Endothelial cell of umbilical vein (primary cell): Measurements from ENCODE around the gene DNASE1L1. TPM values are rescaled to one million over a fixed set of nuclear protein-coding genes. Genes with fewer than 3 reads are reported as not detected.

Experiments used
- BruUV-seq: library from RNA; stranded (reverse); fragments of 400-500 nt; replicated peaks from 2 replicates; lab custom pipeline; 2021; lab: Mats Ljungman, UMichigan
- CTCF ChIA-PET: fragments of 300-600, 350-600 bp; sonication (Branson Sonifier 250); formaldehyde crosslinking; loops from one replicate; lab custom pipeline; 2021; ENCODE audit warnings: antibody characterized with exemption, inconsistent platforms; lab: Charles Lee
- POLR2A ChIA-PET: fragments of 300-600, 350-600 bp; sonication (Branson Sonifier 250); formaldehyde crosslinking; loops from one replicate; lab custom pipeline; 2021; ENCODE audit warnings: antibody characterized with exemption, inconsistent platforms; lab: Charles Lee
- DNase-seq: peaks from one replicate; pipeline ENCODE4 v3.0.0-alpha.2; 2011; ENCODE audit warnings: low read depth, low spot score
- FAIRE-seq: peaks from 2 replicates; lab custom pipeline; 2011; peaks lifted over from hg19 to GRCh38; lab: Jason Lieb, UNC
- H2AFZ ChIP-seq: 2 replicates; pipeline ENCODE4 v1.6.0; 2012; ENCODE audit warnings: low read depth, low read length, control low read depth, inconsistent platforms
- H3K27ac ChIP-seq: 2 replicates; pipeline ENCODE4 v1.5.1; 2011; ENCODE audit warnings: low read depth, mild to moderate bottlenecking, control low read depth, low read length, moderate library complexity; ENCODE audit not compliant: insufficient read depth
- H3K27me3 ChIP-seq, 2 experiments: 2 replicates each; pipeline versions ENCODE4 v1.6.0 to v1.6.1; 2011; ENCODE audit warnings: low read length in 2 of 2, mixed read lengths in 1 of 2; ENCODE audit not compliant: control insufficient read depth in 2 of 2, insufficient read depth in 2 of 2
- H3K36me3 ChIP-seq, 2 experiments: 2 replicates in 1 of 2; 3 replicates in 1 of 2; pipeline ENCODE4 v1.5.1; 2011; ENCODE audit warnings: low read length in 2 of 2, mild to moderate bottlenecking in 1 of 2, moderate library complexity in 1 of 2; ENCODE audit not compliant: control insufficient read depth in 2 of 2, insufficient read depth in 2 of 2; ENCODE audit errors: extremely low read depth in 1 of 2
- H3K4me1 ChIP-seq: 3 replicates; pipeline ENCODE4 v1.5.1; 2011; ENCODE audit warnings: mild to moderate bottlenecking, low read length; ENCODE audit not compliant: control insufficient read depth, insufficient read depth; ENCODE audit errors: extremely low read depth
- H3K4me2 ChIP-seq: 2 replicates; pipeline ENCODE4 v1.6.1; 2011; ENCODE audit warnings: low read length, control low read depth, mixed read lengths; ENCODE audit not compliant: insufficient read depth
- H3K4me3 ChIP-seq, 3 experiments: fragments of 200-600 bp in 1 of 3; sonication (generic), shearing (Covaris generic) in 1 of 3; replicated peaks in 1 of 3; 2 replicates each; pipeline ENCODE4 v1.5.1; 2011 to 2016; ENCODE audit warnings: control low read depth in 3 of 3, low read length in 3 of 3, mild to moderate bottlenecking in 2 of 3, inconsistent platforms in 1 of 3, low read depth in 1 of 3, moderate library complexity in 1 of 3; ENCODE audit not compliant: insufficient read depth in 1 of 3
- H3K79me2 ChIP-seq: 2 replicates; pipeline ENCODE4 v1.6.0; 2012; ENCODE audit warnings: low read length, inconsistent platforms; ENCODE audit not compliant: control insufficient read depth, insufficient read depth
- H3K9ac ChIP-seq: replicated peaks from 2 replicates; pipeline ENCODE3; 2011; ENCODE audit warnings: low read length, control low read depth; ENCODE audit not compliant: insufficient read depth; ENCODE audit errors: extremely low read depth
- H3K9me1 ChIP-seq: replicated peaks from 3 replicates; pipeline ENCODE4 v1.6.0; 2011; ENCODE audit warnings: mild to moderate bottlenecking, low read length; ENCODE audit not compliant: control insufficient read depth, insufficient read depth; ENCODE audit errors: extremely low read depth
- H3K9me3 ChIP-seq: replicated peaks from 2 replicates; pipeline ENCODE4 v1.5.1; 2012; ENCODE audit warnings: low read length, inconsistent platforms; ENCODE audit not compliant: control insufficient read depth, insufficient read depth
- H4K20me1 ChIP-seq: replicated peaks from 2 replicates; pipeline ENCODE3; 2011; ENCODE audit warnings: mild to moderate bottlenecking, low read length; ENCODE audit not compliant: control insufficient read depth, insufficient read depth; ENCODE audit errors: extremely low read depth
- CTCF ChIP-seq, 2 donors: IDR thresholded peaks; 1 replicate in 1 of 2; 2 replicates in 1 of 2; pipeline ENCODE4 v1.5.1; 2011; ENCODE audit warnings: low read length in 2 of 2, mild to moderate bottlenecking in 2 of 2, moderate library complexity in 2 of 2, control low read depth in 1 of 2, inconsistent platforms in 1 of 2, low read depth in 1 of 2; ENCODE audit not compliant: insufficient read depth in 1 of 2; ENCODE audit errors: extremely low read depth in 1 of 2
- EZH2 ChIP-seq: IDR thresholded peaks from 2 replicates; pipeline ENCODE4 v1.6.1; 2012; ENCODE audit warnings: borderline replicate concordance, low read depth, mild to moderate bottlenecking, moderate library complexity, low read length, inconsistent platforms; ENCODE audit not compliant: severe bottlenecking
- FOS ChIP-seq: IDR thresholded peaks from 2 replicates; pipeline ENCODE4 v1.6.1; 2011; ENCODE audit warnings: mild to moderate bottlenecking, low read length, moderate library complexity, borderline replicate concordance; ENCODE audit not compliant: insufficient read depth
- JUN ChIP-seq: IDR thresholded peaks from 2 replicates; pipeline ENCODE4 v1.6.1; 2011; ENCODE audit warnings: borderline replicate concordance, low read depth; ENCODE audit not compliant: insufficient read length, insufficient read depth
- MAX ChIP-seq: IDR thresholded peaks from 2 replicates; pipeline ENCODE4 v1.6.1; 2011; ENCODE audit not compliant: insufficient read depth, insufficient read length
- MYC ChIP-seq: IDR thresholded peaks from one replicate; pipeline ENCODE4 v1.6.1; 2011; ENCODE audit warnings: mild to moderate bottlenecking, low read depth, low read length
- POLR2A ChIP-seq: IDR thresholded peaks from 2 replicates; pipeline ENCODE4 v1.6.1; 2012; ENCODE audit warnings: low read depth, mild to moderate bottlenecking, control low read depth, low read length
- POLR2AphosphoS5 ChIP-seq: IDR thresholded peaks from 2 replicates; pipeline ENCODE4 v1.6.1; 2012; ENCODE audit warnings: low read depth, mild to moderate bottlenecking, control low read depth, low read length, moderate library complexity; ENCODE audit not compliant: insufficient read depth
- dilution Hi-C: fragments of 300-500 bp; cut with MboI; formaldehyde crosslinking; loops from one replicate; pipeline ENCODE4 v1.15.0; 2019; ENCODE audit warnings: low sequenced_read_pairs; ENCODE audit not compliant: extremely low pct_ligation_motif_present
- intact Hi-C: fragments of 100-400 bp; cut with micrococcal nuclease; formaldehyde crosslinking; loops from one replicate; pipeline ENCODE4 v1.10.0; 2022
- polyA plus RNA-seq, 4 experiments: library from polyadenylated mRNA; depleted of rRNA in 3 of 4; stranded (reverse) in 3 of 4; unstranded in 1 of 4; fragments of >200 nt; gene quantifications; 2 replicates each; pipeline versions ENCODE4 v1.2.1 to v1.2.3, GENCODE V29; 2011 to 2012; ENCODE audit warnings: missing spikeins in 1 of 4
- total RNA-seq: library from RNA; stranded (reverse); gene quantifications from 2 replicates; pipeline ENCODE4 v1.2.3, GENCODE V29; 2021

Gene DNASE1L1
- total and polyA plus RNA-seq, 2 donors (not counting 3 experiments of a cell fraction or from before 2014, with no cell fraction given) = 61.5 to 84.9 TPM

- Histone ChIP-seq H2AFZ (no peak overlapping the region), H3K4me3 (no peak overlapping the region), H3K4me2 (no peak overlapping the region), H3K27ac (no peak overlapping the region), H3K9ac (no peak overlapping the region), H3K9me3 (no peaks in the 10 kb centered on the region), H3K27me3 (no peaks in the 10 kb centered on the region), H3K36me3 (peaks cover 15 to 18% of the 10 kb centered on the region in 2 experiments), H3K4me1 (peaks cover 10% of the 10 kb centered on the region), H3K79me2 (peaks cover 24% of the 10 kb centered on the region), H3K9me1 (no peaks in the 10 kb centered on the region), H4K20me1 (no peaks in the 10 kb centered on the region)
- TF ChIP-seq POLR2AphosphoS5 (no peak), JUN (no peak), CTCF (IDR thresholded peaks at IDR 0.05; ENCODE audit: extremely low read depth in 1 of 2, insufficient read depth in 1 of 2, low read depth in 1 of 2, low read length in 2 of 2) (no peak), EZH2 (no peak), MAX (no peak), POLR2A (no peak), MYC (no peak), FOS (no peak)
- POLR2A ChIA-PET = no interaction called here
- FAIRE-seq (no peak), DNase-seq (no peak)
- no TSS peak for BruUV-seq
- dilution Hi-C loops = no loop called here
- CTCF ChIA-PET = no interaction called here
- intact Hi-C loops = no loop called here
These were observed 5.9 kb downstream of the DNASE1L1 start for GRCh38 chrX:154403192-154403591.
